ENCODE measurements around the gene WTAP. TPM values are rescaled to one million over a fixed set of nuclear protein-coding genes. Genes with fewer than 3 reads are reported as not detected.

Gene WTAP
- total RNA-seq (2012; rRNA removed) = 92.3 and 124 TPM in 2 replicates
- 20.1 and 30.2 TPM in 2 replicates for polyA plus RNA-seq (2012; rRNA removed)
- polyA plus RNA-seq (2012; cell fraction: cytosol; rRNA removed) = 6.5 and 6.6 TPM in 2 replicates
- polyA plus RNA-seq (2012; cell fraction: nucleus; rRNA removed; ENCODE audit: low replicate concordance) = 3.8 and 25.2 TPM in 2 replicates
- Bru-seq, nascent RNA = percentile 94 among the genes with signal in this experiment
- BruChase-seq, experiment 1, labeled RNA remaining after a 6-hour chase = percentile 83 among the genes with signal in this experiment
- BruChase-seq, experiment 2, labeled RNA remaining after a 2-hour chase = percentile 87 among the genes with signal in this experiment
- long read RNA-seq, transcript WTAP-201 (6 exons, 1,622 nt) = major isoform, 31 of 74 reads
- long read RNA-seq, transcript WTAP-206 (8 exons, 2,109 nt) = minor isoform, 23 of 74 reads
- long read RNA-seq, transcript WTAP-202 (8 exons, 3,656 nt) = minor isoform, 6 of 74 reads
- long read RNA-seq, partial matches to known transcripts = 10 of 74 reads
- long read RNA-seq, other reads (novel, unspliced or antisense) = 4 of 74 reads

DNA sequence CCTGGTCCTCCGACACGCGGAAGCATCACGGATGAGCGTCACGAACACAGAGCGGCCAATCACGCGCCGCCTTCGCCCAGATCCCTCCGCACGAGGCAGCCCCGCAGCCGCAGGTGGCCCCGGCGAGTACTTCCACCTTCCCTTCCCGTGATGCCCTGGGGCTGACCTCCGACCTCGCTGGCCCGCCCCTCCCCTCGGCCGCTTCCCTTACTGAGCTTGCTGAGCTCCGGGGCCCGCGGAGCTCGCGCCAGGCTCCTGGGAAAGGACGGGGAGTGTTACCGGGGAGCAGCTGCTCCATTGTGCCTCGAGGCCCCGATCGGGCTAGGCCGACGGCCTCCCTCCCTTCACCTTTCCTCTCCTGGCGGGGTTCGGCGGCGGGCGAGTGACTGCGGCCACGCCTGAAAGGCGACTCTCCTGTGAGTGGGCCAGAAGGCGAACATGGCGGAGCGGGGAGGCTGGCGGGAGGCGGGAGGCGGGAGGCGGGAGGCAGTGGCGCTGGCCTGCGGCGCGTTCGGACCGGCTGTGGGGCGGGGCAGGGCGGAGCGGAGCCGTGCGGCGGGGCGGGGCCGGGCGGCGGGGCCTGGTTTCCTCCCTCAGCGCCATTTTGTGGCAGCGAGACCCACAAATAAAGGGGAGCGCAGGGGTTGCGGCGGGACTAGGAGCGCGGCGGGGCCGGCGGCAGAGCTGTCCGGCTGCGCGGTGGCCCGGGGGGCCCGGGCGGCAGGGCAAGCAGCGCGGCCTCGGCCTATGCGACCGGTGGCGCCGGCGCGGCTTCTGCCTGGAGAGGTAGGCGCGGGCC, at the start of gene WTAP:
TSS of gene WTAP (plus strand) at position 589 of the 799 bp plus-strand sequence. CDS start 8,760 bp downstream, outside the sequence.
- no peak within 1 kb of the TSS for H2BK20ac ChIP-seq (ENCODE audit: low read depth, low read length)
- peak within 1 kb of the TSS; percentile 92 for H3K4me2 ChIP-seq (ENCODE audit: low read depth, low read length)
- peak within 1 kb of the TSS; percentile 91 for H3K56ac ChIP-seq (ENCODE audit: extremely low read depth, insufficient read depth, low read length)
- H3K9me3 ChIP-seq (ENCODE audit: control insufficient read depth, insufficient read depth, low read length) = no peaks in the 10 kb centered on the region
- peak within 1 kb of the TSS; percentile 99 for H3K27ac ChIP-seq (ENCODE audit: insufficient read depth, low read length)
- peak within 1 kb of the TSS; percentile 99 for H3K14ac ChIP-seq (replicated peaks; ENCODE audit: low read depth, low read length)
- H3K79me1 ChIP-seq (ENCODE audit: low read depth in 1 of 2, low read length in 2 of 2) = peaks cover 17 to 47% of the 10 kb centered on the region in 2 experiments
- H4K8ac ChIP-seq (ENCODE audit: low read depth in 2 of 2, low read length in 2 of 2) = peak within 1 kb of the TSS; percentile 94 to 98
- H3K4me3 ChIP-seq (ENCODE audit: insufficient read depth, low read depth, low read length) = peak within 1 kb of the TSS; percentile 98
- peak within 1 kb of the TSS; percentile 98 for H2AFZ ChIP-seq (replicated peaks; ENCODE audit: low read length, poor library complexity)
- peak within 1 kb of the TSS; percentile 97 for H4K91ac ChIP-seq (ENCODE audit: insufficient read depth, low read depth, low read length)
- intact Hi-C loops (cut with micrococcal nuclease) = loop anchor here (1.0 to 2.0 kb wide), 2 partner anchors 26 to 62 kb away; partner anchors contain the start of gene TCP1
- H3K9me1 ChIP-seq (ENCODE audit: insufficient read depth, low read length) = peaks cover 3% of the 10 kb centered on the region
- peak within 1 kb of the TSS; percentile 99 for H3K4ac ChIP-seq (ENCODE audit: low read depth, low read length)
- H3K18ac ChIP-seq (ENCODE audit: low read depth, low read length) = peak within 1 kb of the TSS; percentile 87
- H2AK5ac ChIP-seq (ENCODE audit: low read depth, low read length) = peak within 1 kb of the TSS; percentile 81
- peak within 1 kb of the TSS; percentile 100 for H2AK9ac ChIP-seq (replicated peaks; ENCODE audit: low read depth, low read length, poor library complexity)
- peak within 1 kb of the TSS; percentile 93 for H2BK120ac ChIP-seq (ENCODE audit: low read depth, low read length)
- H3K4me1 ChIP-seq (ENCODE audit: control insufficient read depth, insufficient read depth, low read length) = peaks cover 3% of the 10 kb centered on the region; the same call in 1 of the 2 replicates
- CTCF ChIA-PET = no interaction called here
- in situ Hi-C loops (cut with MboI; ENCODE audit: low sequenced_read_pairs) = no loop called here
- dilution Hi-C loops (cut with HindIII; ENCODE audit: low sequenced_read_pairs, unreplicated experiment) = no loop called here
- peak within 1 kb of the TSS; percentile 97 for H3K23ac ChIP-seq (ENCODE audit: low read depth, low read length)
- BruUV-seq (replicated peaks) = no TSS peak
- H2BK15ac ChIP-seq (ENCODE audit: low read depth, low read length) = peak within 1 kb of the TSS; percentile 57; the same call in 2 of the 3 replicates
- ATAC-seq (ENCODE audit: low read depth) (peak; percentile 95), DNase-seq (peak; percentile 92)
- peaks cover 45% of the 10 kb centered on the region for H4K20me1 ChIP-seq (ENCODE audit: insufficient read depth, low read length)
- H3K9ac ChIP-seq (ENCODE audit: low read depth, low read length) = peak within 1 kb of the TSS; percentile 99
- 0% methylated on average over 27 of the region's 93 CpGs; no CpG with 5 or more reads in 1 of the 2 experiments for WGBS, 2 experiments (ENCODE audit: extremely low coverage in 2 of 2, insufficient read length in 1 of 2)
- TF ChIP-seq MAZ (IDR thresholded peaks at IDR 0.05; ENCODE audit: borderline replicate concordance, low read depth, low read length) (peak; percentile 66; the same call in 1 of the 2 replicates), POLR2A (IDR thresholded peaks at IDR 0.05; ENCODE audit: low read depth, low read length) (peak; percentile 94), BHLHE40 (IDR thresholded peaks at IDR 0.05; ENCODE audit: low read depth, low read length) (peak; percentile 39; the same call in 1 of the 2 replicates)
- TF ChIP-seq, protein P1, sequence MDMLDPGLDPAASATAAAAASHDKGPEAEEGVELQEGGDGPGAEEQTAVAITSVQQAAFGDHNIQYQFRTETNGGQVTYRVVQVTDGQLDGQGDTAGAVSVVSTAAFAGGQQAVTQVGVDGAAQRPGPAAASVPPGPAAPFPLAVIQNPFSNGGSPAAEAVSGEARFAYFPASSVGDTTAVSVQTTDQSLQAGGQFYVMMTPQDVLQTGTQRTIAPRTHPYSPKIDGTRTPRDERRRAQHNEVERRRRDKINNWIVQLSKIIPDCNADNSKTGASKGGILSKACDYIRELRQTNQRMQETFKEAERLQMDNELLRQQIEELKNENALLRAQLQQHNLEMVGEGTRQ (IDR thresholded peaks at IDR 0.05; ENCODE audit: low read depth, low read length) = peak; percentile 67
- TF ChIP-seq, protein P2, sequence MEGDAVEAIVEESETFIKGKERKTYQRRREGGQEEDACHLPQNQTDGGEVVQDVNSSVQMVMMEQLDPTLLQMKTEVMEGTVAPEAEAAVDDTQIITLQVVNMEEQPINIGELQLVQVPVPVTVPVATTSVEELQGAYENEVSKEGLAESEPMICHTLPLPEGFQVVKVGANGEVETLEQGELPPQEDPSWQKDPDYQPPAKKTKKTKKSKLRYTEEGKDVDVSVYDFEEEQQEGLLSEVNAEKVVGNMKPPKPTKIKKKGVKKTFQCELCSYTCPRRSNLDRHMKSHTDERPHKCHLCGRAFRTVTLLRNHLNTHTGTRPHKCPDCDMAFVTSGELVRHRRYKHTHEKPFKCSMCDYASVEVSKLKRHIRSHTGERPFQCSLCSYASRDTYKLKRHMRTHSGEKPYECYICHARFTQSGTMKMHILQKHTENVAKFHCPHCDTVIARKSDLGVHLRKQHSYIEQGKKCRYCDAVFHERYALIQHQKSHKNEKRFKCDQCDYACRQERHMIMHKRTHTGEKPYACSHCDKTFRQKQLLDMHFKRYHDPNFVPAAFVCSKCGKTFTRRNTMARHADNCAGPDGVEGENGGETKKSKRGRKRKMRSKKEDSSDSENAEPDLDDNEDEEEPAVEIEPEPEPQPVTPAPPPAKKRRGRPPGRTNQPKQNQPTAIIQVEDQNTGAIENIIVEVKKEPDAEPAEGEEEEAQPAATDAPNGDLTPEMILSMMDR (conservative IDR thresholded peaks at IDR 0.05; ENCODE audit: low read depth, low read length) = no peak
- H4K5ac ChIP-seq (ENCODE audit: low read depth, low read length) = peak within 1 kb of the TSS; percentile 95
- H3K36me3 ChIP-seq (ENCODE audit: control insufficient read depth, insufficient read depth, low read length) = no peaks in the 10 kb centered on the region; the same call in 1 of the 2 replicates
- no peaks in the 10 kb centered on the region for H3K27me3 ChIP-seq (ENCODE audit: control insufficient read depth, insufficient read depth, low read length)
- peak within 1 kb of the TSS; percentile 100 for H2BK5ac ChIP-seq (ENCODE audit: low read depth, low read length, poor library complexity, severe bottlenecking)
- POLR2A ChIA-PET (ENCODE audit: unreplicated experiment) = interaction anchor here (0.6 to 0.8 kb wide), 3 partner anchors 11 to 1545 kb away, joined by 3 to 13 read pairs (median 7); no protein-coding TSS in a partner anchor
